Caco-2 (cell line): ENCODE measurements around the gene SOX9. TPM values are rescaled to one million over a fixed set of nuclear protein-coding genes. Genes with fewer than 3 reads are reported as not detected.

Experiments
- BruUV-seq: library from RNA; stranded (reverse); fragments of 400-500 nt; replicated peaks from 2 replicates; lab custom pipeline; 2021; lab: Mats Ljungman, UMichigan
- CTCF ChIA-PET: fragments of 300-600 bp; sonication (Branson Sonifier 250); formaldehyde crosslinking; loops from one replicate; lab custom pipeline; 2022; ENCODE audit warnings: antibody characterized with exemption; lab: Charles Lee
- POLR2A ChIA-PET: fragments of 300-600 bp; sonication (Branson Sonifier 250); formaldehyde crosslinking; loops from one replicate; lab custom pipeline; 2022; ENCODE audit warnings: antibody characterized with exemption; lab: Charles Lee
- DNase-seq, 2 experiments: peaks; one replicate each; pipeline versions ENCODE4 v3.0.0 to v3.0.0-alpha.2; 2020 to 2022
- H3K27me3 ChIP-seq: replicated peaks from 2 replicates; pipeline ENCODE4 v1.6.0; 2011; ENCODE audit warnings: low read length; ENCODE audit not compliant: control insufficient read depth, insufficient read depth
- H3K36me3 ChIP-seq: 2 replicates; pipeline ENCODE4 v1.5.1; 2011; ENCODE audit warnings: low read length; ENCODE audit not compliant: control insufficient read depth, insufficient read depth
- H3K4me1 ChIP-seq: fragments of 250-450 bp; sonication (Bioruptor Pico); 2 replicates; pipeline ENCODE4 v1.5.1; 2020; ENCODE audit warnings: mild to moderate bottlenecking
- H3K4me3 ChIP-seq: 2 replicates; pipeline ENCODE4 v1.5.1; 2011; ENCODE audit warnings: low read depth, mild to moderate bottlenecking, control low read depth, low read length
- H3K9me3 ChIP-seq: fragments of 250-450 bp; sonication (Bioruptor Pico); 2 replicates; pipeline ENCODE4 v1.5.1; 2020; ENCODE audit warnings: mild to moderate bottlenecking, moderate library complexity
- H3K27ac Mint-ChIP-seq: one replicate; pipeline ENCODE4 v1.8.0; 2022; ENCODE audit warnings: mixed read lengths; ENCODE audit not compliant: unreplicated experiment
- H3K27me3 Mint-ChIP-seq: one replicate; pipeline ENCODE4 v1.8.0; 2022; ENCODE audit warnings: mixed read lengths; ENCODE audit not compliant: insufficient read depth, unreplicated experiment
- H3K36me3 Mint-ChIP-seq: one replicate; pipeline ENCODE4 v1.8.0; 2022; ENCODE audit warnings: mild to moderate bottlenecking, mixed read lengths; ENCODE audit not compliant: insufficient read depth, unreplicated experiment
- H3K4me1 Mint-ChIP-seq: one replicate; pipeline ENCODE4 v1.8.0; 2022; ENCODE audit warnings: low read depth, mixed read lengths; ENCODE audit not compliant: unreplicated experiment
- H3K4me3 Mint-ChIP-seq: one replicate; pipeline ENCODE4 v1.8.0; 2022; ENCODE audit warnings: mild to moderate bottlenecking, moderate library complexity, mixed read lengths; ENCODE audit not compliant: unreplicated experiment
- H3K9me3 Mint-ChIP-seq: one replicate; pipeline ENCODE4 v1.8.0; 2022; ENCODE audit warnings: mixed read lengths; ENCODE audit not compliant: unreplicated experiment
- intact Hi-C: fragments of 100-400 bp; cut with micrococcal nuclease; formaldehyde crosslinking; loops from one replicate; pipeline ENCODE4 v1.10.0; 2022; ENCODE audit not compliant: unreplicated experiment
- total RNA-seq: library from RNA; stranded (reverse); gene quantifications from 2 replicates; pipeline ENCODE4 v1.2.3, GENCODE V29; 2022
- TF ChIP-seq, protein P1 (sequence below), 2 experiments: fragments of 200-600 bp in 1 of 2; IDR thresholded peaks; 1 replicate in 1 of 2; 2 replicates in 1 of 2; pipeline versions ENCODE4 v1.5.1 to v1.8.0; 2011 to 2022; ENCODE audit warnings: antibody characterized with exemption in 1 of 2, control low read depth in 1 of 2, inconsistent platforms in 1 of 2, low read depth in 1 of 2, low read length in 1 of 2, mild to moderate bottlenecking in 1 of 2, moderate library complexity in 1 of 2; ENCODE audit not compliant: insufficient read depth in 1 of 2, severe bottlenecking in 1 of 2, unreplicated experiment in 1 of 2

The SOX9 gene
- total RNA-seq, 1 experiment from 2014 or later, result 46.2 TPM

GRCh38 chr17:72104863-72105234 lies 16.0 kb upstream of the SOX9 start:
- H3K4me3 ChIP-seq, result no peak overlapping the region
- Mint-ChIP-seq H3K4me3 (no peak overlapping the region), H3K27ac (no peak overlapping the region), H3K4me1 (no peaks in the 10 kb centered on the region), H3K9me3 (no peaks in the 10 kb centered on the region), H3K27me3 (no peaks in the 10 kb centered on the region), H3K36me3 (no peaks in the 10 kb centered on the region)
- DNase-seq, result no peak
- intact Hi-C loops, result no loop called here
- H3K9me3 ChIP-seq, result no peaks in the 10 kb centered on the region
- H3K36me3 ChIP-seq, result no peaks in the 10 kb centered on the region
- CTCF ChIA-PET, result no interaction called here
- H3K27me3 ChIP-seq, result no peaks in the 10 kb centered on the region
- POLR2A ChIA-PET, result interaction anchor here (0.6 kb wide), 1 partner anchor 710 kb away, joined by 4 read pairs; no protein-coding TSS in a partner anchor
- BruUV-seq, result no TSS peak
- H3K4me1 ChIP-seq, result no peaks in the 10 kb centered on the region
- TF ChIP-seq, protein P1, sequence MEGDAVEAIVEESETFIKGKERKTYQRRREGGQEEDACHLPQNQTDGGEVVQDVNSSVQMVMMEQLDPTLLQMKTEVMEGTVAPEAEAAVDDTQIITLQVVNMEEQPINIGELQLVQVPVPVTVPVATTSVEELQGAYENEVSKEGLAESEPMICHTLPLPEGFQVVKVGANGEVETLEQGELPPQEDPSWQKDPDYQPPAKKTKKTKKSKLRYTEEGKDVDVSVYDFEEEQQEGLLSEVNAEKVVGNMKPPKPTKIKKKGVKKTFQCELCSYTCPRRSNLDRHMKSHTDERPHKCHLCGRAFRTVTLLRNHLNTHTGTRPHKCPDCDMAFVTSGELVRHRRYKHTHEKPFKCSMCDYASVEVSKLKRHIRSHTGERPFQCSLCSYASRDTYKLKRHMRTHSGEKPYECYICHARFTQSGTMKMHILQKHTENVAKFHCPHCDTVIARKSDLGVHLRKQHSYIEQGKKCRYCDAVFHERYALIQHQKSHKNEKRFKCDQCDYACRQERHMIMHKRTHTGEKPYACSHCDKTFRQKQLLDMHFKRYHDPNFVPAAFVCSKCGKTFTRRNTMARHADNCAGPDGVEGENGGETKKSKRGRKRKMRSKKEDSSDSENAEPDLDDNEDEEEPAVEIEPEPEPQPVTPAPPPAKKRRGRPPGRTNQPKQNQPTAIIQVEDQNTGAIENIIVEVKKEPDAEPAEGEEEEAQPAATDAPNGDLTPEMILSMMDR (IDR thresholded peaks at IDR 0.05; ENCODE audit: insufficient read depth in 1 of 2, low read depth in 1 of 2, low read length in 1 of 2, severe bottlenecking in 1 of 2, unreplicated experiment in 1 of 2), result no peak

- Mint-ChIP-seq H3K27ac (no peak overlapping the region), H3K36me3 (no peaks in the 10 kb centered on the region), H3K9me3 (no peaks in the 10 kb centered on the region), H3K4me1 (no peaks in the 10 kb centered on the region), H3K4me3 (no peak overlapping the region), H3K27me3 (no peaks in the 10 kb centered on the region)
- Histone ChIP-seq H3K27me3 (no peaks in the 10 kb centered on the region), H3K36me3 (no peaks in the 10 kb centered on the region), H3K4me3 (no peak overlapping the region), H3K9me3 (no peaks in the 10 kb centered on the region), H3K4me1 (no peaks in the 10 kb centered on the region)
- intact Hi-C loops, result no loop called here
- no TSS peak for BruUV-seq
- no peak for DNase-seq
- ChIA-PET CTCF (no interaction called here), POLR2A (no interaction called here)
- TF ChIP-seq, protein P1 (IDR thresholded peaks at IDR 0.05; ENCODE audit: insufficient read depth in 1 of 2, low read depth in 1 of 2, low read length in 1 of 2, severe bottlenecking in 1 of 2, unreplicated experiment in 1 of 2), result no peak
Measured at GRCh38 chr17:72107100-72107499, 13.7 kb upstream of the SOX9 start.

DNA sequence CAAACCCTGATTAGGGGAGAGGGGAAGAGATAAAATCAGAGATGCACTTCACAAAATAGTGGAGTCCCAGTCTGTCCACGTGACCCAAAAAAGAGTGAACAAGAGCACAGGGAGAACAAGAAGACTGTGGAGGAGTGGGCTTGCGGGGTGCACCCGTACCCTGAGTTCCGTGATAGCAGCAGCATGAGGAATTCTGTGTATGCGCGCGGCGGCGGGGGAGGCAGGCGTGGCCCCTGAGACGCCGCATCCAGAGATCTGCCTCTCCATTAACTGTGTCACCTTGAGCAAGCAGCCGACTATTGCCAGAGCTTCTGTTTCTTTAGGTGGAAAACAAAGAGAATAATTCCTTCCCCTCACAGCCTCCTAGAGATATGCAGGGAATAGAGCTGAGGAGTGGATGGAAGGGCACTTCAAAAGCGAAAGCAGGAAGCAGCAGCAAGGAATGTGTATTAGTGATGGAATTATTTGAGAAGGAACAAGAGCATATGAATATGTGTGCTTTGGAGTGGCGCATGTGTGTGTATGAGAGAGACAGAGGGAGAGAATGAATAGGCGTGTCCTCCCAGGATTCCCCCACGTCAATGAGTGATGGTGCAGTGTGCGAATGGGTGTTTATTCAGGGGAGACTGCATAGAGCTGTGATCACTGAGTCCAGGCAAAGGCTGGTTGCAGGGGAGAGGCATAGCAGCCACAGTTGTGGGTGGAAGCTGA lies 10.4 kb upstream of the SOX9 start:
- Histone ChIP-seq H3K4me1 (no peaks in the 10 kb centered on the region), H3K4me3 (no peak overlapping the region), H3K9me3 (no peaks in the 10 kb centered on the region), H3K36me3 (no peaks in the 10 kb centered on the region), H3K27me3 (no peaks in the 10 kb centered on the region)
- Mint-ChIP-seq H3K27ac (no peak overlapping the region), H3K4me1 (no peaks in the 10 kb centered on the region), H3K27me3 (no peaks in the 10 kb centered on the region), H3K9me3 (no peaks in the 10 kb centered on the region), H3K36me3 (no peaks in the 10 kb centered on the region), H3K4me3 (no peak overlapping the region)
- ChIA-PET CTCF (no interaction called here), POLR2A (no interaction called here)
- TF ChIP-seq, protein P1 (IDR thresholded peaks at IDR 0.05; ENCODE audit: insufficient read depth in 1 of 2, low read depth in 1 of 2, low read length in 1 of 2, severe bottlenecking in 1 of 2, unreplicated experiment in 1 of 2), result no peak
- BruUV-seq, result no TSS peak
- intact Hi-C loops, result no loop called here
- DNase-seq, result no peak
